Bronchial epithelial cell (primary cell): Measurements from ENCODE around the gene PAK6. TPM values are rescaled to one million over a fixed set of nuclear protein-coding genes. Genes with fewer than 3 reads are reported as not detected.
A peak's percentile ranks its signal among the peaks of the same experiment; 100 is the strongest.

ENCODE experiments used
- DNase-seq: peaks from one replicate; pipeline ENCODE4 v3.0.0-alpha.2; 2010; ENCODE audit warnings: low read depth
- FAIRE-seq: peaks from 2 replicates; lab custom pipeline; 2011; peaks lifted over from hg19 to GRCh38; lab: Jason Lieb, UNC
- H3K27me3 ChIP-seq: 2 replicates; pipeline ENCODE4 v1.5.1; 2011; ENCODE audit warnings: low read length; ENCODE audit not compliant: control insufficient read depth, insufficient read depth
- H3K36me3 ChIP-seq: 2 replicates; pipeline ENCODE4 v1.5.1; 2011; ENCODE audit warnings: low read length; ENCODE audit not compliant: control insufficient read depth, insufficient read depth
- H3K4me3 ChIP-seq: 2 replicates; pipeline ENCODE4 v1.5.1; 2011; ENCODE audit warnings: mild to moderate bottlenecking, low read depth, low read length, control low read depth
- CTCF ChIP-seq: IDR thresholded peaks from 2 replicates; pipeline ENCODE4 v1.5.1; 2011; ENCODE audit warnings: mild to moderate bottlenecking, moderate library complexity, low read length, control low read depth, inconsistent platforms; ENCODE audit not compliant: insufficient read depth, severe bottlenecking
- total RNA-seq: library from RNA; depleted of rRNA; stranded (reverse); fragments of >200 nt; gene quantifications from 2 replicates; pipeline ENCODE4 v1.2.1, GENCODE V29; 2014

PAK6 gene
- total RNA-seq, 1 donor from 2014 or later, result 11.6 TPM

GRCh38 chr15:40285554-40286011, 46.7 kb downstream of the PAK6 start:
- H3K36me3 ChIP-seq, result no peaks in the 10 kb centered on the region
- FAIRE-seq (no peak), DNase-seq (no peak)
- TF ChIP-seq CTCF, result no peak
- peaks cover 22% of the 10 kb centered on the region for H3K27me3 ChIP-seq
- H3K4me3 ChIP-seq, result no peak overlapping the region

- FAIRE-seq, result no peak
- Histone ChIP-seq H3K27me3 (peaks cover 18% of the 10 kb centered on the region), H3K36me3 (no peaks in the 10 kb centered on the region), H3K4me3 (no peak overlapping the region)
- no peak for TF ChIP-seq CTCF
- DNase-seq, result no peak
Observed at GRCh38 chr15:40286061-40286532, 47.2 kb downstream of the PAK6 start.

GRCh38 chr15:40286794-40287193, 47.9 kb downstream of the PAK6 start:
- DNase-seq (no peak), FAIRE-seq (no peak)
- Histone ChIP-seq H3K36me3 (no peaks in the 10 kb centered on the region), H3K4me3 (no peak overlapping the region), H3K27me3 (peaks cover 13% of the 10 kb centered on the region)
- TF ChIP-seq CTCF, result no peak

GRCh38 chr15:40287505-40287904, 48.6 kb downstream of the PAK6 start:
- H3K27me3 ChIP-seq, result peaks cover 14% of the 10 kb centered on the region
- FAIRE-seq (no peak), DNase-seq (no peak)
- no peak for TF ChIP-seq CTCF
- H3K4me3 ChIP-seq, result no peak overlapping the region
- no peaks in the 10 kb centered on the region for H3K36me3 ChIP-seq

GRCh38 chr15:40287968-40288367, 49.1 kb downstream of the PAK6 start:
- TF ChIP-seq CTCF, result no peak
- no peaks in the 10 kb centered on the region for H3K36me3 ChIP-seq
- DNase-seq (no peak), FAIRE-seq (no peak)
- no peak overlapping the region for H3K4me3 ChIP-seq
- H3K27me3 ChIP-seq, result peaks cover 13% of the 10 kb centered on the region

GRCh38 chr15:40289140-40289775, 50.4 kb downstream of the PAK6 start:
- H3K36me3 ChIP-seq, result no peaks in the 10 kb centered on the region

More at GRCh38 chr15:40289140-40289775, 50.4 kb downstream of the PAK6 start:
- Histone ChIP-seq H3K4me3 (no peak overlapping the region), H3K27me3 (peaks cover 5% of the 10 kb centered on the region)
- no peak for DNase-seq
- peak; percentile 31 for TF ChIP-seq CTCF
- FAIRE-seq, result no peak
